GM21717 (cell line): Measurements from ENCODE around the gene PTPN1.
"Not testable (repeated sequence)": the region's sequence is repeated elsewhere in the genome, so short reads cannot be mapped to it uniquely, and the experiment has no call there.

Source experiments
- ATAC-seq: cut with Tn5 transposase; IDR thresholded peaks from one replicate; pipeline ENCODE4 v1.9.1; 2021; ENCODE audit warnings: mild to moderate bottlenecking, moderate library complexity; ENCODE audit not compliant: unreplicated experiment

The PTPN1 gene

GRCh38 chr20:50552979-50553378 is 42.8 kb downstream of the PTPN1 start:
- ATAC-seq = no peak

DNA sequence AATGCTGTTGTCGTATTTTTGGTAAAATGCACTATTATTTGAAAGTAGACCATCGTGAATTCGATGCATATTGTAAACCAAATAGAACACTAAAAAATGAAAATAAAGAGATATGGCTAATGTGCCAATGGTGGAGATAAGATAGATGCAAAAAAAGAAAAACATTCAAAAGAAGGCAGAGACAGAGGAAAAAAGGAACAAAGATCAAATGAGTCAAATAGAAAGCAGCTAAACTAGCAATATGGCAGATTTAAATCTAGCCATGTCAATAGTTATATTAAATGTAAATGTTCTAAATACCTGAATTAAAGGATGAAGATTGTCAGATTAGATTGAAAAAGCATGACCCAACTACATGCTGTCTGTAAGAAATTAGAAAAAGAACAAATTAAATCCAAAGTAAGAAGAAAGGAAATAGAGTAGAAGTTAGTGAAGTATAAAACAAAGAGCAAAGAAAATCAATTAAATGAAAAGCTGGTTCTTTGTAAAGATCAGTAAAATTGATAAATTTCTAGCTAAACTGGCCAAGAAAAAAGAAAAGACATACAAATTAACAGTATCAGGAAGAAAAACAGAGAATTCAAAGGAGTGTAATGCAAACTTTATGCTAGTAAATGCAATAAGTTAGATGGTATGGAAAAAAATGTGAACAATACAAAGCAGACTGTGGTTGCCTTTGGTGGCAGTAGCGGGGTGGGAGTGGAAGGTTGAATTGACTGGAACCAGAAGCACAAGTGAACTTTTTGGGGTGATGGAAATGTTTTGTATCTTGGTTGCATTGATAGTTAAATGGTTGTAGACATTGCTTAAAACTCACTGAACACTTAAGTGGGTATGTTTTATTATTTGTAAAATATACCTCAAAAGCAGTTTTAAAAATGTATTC is 44.8 kb downstream of the PTPN1 start:
- no peak for ATAC-seq

DNA sequence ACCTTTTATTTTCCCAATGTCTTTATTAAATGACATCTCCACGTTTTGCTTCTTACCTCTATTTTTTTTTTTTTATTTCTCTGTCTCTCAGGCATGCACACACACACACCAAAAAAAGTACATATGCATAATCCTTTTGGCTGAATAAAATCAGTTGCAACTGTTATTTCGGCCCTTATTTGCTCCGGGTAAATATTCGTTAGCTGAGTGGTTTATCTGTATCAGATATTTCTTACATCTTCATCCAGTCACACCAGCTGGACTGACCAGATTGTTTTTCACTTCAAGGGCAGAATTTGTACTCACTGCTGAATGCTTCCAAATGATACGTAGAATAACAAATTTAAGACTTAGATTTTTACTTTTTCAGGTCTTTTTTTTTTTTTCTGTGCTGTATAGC is 45.5 kb downstream of the PTPN1 start:
- ATAC-seq = no peak

- ATAC-seq = no peak
Observed at GRCh38 chr20:50557549-50558134, 47.5 kb downstream of the PTPN1 start.

DNA sequence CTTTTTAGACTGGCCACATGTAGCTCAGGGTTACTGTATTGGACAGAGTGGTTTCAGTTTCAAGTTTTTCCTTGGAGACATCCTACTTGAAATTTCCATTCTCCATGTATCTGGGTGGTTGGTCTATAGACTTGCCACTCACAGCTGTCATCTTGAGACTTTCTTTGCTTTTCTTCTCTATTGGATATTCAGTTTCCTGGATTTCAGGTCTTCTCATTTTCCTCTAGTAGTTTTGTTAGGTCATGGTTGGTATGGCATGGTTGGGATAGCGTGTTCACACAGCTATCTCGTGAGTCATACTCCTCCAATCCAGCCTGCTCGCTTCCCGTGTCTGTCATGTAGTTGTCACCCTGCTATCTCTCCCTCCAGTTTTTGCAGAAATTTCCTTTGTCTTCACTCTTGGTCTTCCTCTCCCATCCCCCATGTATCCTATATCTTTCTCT is 48.3 kb downstream of the PTPN1 start:
- ATAC-seq = no peak

DNA sequence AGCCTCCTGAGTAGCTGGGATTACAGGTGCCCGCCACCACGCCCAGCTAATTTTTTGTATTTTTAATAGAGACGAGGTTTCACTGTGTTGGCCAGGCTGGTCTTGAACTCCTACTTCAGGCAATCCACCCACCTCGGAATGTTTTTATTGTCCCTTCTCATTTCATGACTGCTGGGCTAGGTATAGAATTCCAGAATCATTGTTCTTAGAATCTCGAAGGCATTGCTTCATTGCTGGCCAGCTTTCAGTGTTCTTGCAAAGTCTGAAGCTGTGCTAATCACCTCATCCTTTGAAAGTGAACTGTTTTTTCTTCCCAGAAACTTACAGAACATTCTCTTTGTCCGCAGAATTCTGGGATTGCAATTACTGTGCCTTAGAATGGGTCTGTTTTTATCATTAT is 49.0 kb downstream of the PTPN1 start:
- no peak for ATAC-seq

DNA sequence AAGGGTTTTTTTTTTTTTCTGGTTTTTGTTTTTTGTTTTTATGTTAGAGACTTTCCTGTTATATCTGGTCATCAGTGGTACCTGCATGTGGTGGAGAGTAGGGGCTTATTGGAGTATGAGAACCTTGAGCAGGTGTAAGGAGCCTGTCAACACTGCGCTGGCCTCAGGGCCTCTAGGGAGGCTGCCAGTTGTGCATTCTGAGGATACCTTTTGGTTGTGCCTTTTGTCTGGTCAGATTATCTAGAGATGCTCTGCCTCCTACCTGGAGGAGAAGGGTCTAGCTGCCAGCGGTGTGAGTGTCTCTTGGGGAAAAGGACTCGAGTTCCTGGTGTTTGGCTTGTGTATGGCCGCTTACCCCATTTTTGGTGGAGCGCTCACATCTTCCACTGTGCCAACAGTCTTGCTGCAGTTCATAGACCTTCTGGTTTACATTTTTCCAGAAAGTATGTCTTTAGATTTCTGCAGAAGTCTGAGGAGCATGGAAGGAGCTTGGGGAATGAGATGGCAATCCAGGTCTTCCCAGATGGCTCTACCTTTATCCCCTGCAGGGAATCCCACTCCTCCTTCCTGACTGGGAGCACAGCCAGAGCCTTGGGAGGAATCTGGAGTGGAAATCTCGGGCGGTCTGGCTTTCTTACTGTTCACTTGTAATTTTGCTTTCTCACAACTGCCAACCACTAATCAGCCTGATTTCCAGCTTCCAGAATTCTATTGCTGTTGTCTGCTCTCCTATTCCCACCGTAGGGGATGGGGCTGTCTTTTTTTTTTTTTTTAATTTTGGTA is 49.9 kb downstream of the PTPN1 start:
- no peak for ATAC-seq

DNA sequence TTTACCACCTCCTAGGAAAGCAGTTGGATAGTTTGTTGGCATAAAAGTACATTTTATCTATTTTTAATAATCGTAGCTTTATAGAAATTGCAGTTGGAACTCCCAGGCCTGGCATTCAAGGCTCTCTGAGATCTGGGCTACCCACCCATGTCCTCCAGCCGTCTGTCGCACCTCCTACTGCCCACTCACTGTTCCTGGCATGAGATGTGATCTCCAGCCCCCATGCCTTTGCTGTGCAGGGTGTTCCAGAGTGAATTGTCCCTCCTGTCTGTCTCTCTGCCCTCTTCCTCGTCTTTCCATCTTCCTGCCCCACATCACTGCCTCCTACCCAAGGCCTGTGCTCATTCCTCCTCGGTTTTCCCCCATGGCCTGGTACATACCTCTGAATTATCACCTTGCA is 50.7 kb downstream of the PTPN1 start:
- ATAC-seq = no peak

DNA sequence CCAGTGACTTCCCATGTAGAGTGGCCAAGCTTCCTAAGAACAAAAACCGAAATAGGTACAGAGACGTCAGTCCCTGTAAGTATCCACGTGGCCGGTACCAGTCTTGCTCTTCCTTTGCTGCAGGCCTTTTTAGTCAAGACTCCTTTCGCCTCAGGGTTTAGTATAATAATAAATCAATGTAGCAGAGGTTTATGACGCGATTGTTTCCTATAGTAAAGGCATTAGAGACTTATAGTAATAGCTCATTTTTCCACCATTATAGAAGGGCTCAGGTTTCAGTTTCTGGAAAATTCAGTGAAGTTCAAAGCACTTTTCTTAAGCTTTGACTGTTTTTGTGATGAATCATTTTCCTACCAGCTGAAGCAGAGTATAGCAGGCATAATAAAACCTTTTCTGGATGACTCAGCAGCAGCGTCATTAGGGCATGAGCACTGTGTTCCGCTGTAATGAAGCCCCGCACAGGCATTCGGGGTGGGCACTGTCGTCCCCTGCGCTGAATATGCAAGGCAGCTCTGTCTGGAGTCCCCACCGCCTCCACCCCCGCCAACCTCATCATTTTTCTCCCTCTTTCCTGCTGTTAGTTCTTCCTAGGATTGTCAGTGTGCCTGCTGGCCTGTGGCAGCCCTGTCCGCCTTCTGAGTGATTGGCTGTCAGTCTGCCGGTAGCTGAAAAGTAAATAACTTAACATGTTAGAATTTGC is 51.3 kb downstream of the PTPN1 start:
- no peak for ATAC-seq

DNA sequence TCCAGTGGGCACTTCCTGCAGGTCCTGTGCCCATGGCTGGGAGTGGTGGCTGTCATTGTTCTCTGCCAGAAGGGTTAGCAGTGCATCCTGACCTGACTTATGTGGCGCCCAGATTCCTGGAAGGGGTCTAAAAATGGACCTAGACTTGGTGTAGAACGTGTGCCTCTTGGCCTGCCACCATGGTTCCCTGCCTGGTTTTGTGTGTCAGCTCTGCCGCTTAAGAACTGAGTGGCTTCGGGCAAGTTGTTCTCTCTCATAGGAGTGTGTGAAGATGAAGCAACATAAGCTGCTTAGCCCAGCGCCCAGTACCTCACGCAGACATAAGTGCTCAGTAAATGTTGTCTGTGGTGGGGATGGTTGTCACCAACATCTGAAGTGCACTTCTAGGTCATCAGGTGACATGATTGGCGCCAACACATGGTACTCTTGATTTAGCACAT is 52.1 kb downstream of the PTPN1 start:
- ATAC-seq = no peak

GRCh38 chr20:50563133-50563944 is 53.2 kb downstream of the PTPN1 start:
- no peak for ATAC-seq

DNA sequence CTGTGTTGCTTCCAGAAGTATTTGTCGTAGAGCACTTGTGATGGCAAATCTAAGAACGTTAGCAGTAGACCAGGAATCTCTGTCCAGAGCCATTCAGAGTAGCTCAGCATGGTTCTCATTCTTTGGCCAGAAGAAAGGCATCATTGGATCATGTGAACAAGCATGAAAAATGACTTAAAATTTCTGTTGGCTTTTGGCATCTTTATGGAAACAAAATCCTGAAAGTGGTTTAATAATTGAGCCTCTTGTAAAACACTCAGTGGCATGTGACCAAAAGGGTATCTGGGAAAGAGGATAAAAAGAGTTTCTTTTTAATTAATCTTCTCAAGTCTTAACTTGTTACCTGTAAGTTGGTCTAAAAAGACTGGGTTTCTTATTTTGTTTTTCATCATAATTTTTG is 55.2 kb downstream of the PTPN1 start:
- no peak for ATAC-seq

DNA sequence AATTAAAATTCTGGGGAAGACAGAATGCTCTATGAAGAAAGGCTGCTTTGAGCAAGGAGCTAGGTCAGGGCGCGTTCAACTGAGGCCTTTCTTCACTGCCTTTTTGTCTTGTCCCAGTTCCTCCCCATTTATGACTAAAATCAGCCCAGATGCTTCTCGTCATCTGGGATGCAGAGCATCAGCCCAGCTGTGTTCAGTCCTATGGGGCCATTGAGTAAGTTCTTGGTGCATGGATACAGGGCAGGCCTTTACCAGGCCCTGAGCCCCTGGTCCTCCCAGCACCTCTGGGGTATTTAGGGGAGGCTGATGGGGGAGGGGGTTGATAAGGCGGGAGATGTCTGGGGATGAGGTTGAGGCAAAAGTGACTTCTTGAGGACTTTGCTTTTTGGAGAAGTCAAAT is 55.7 kb downstream of the PTPN1 start:
- ATAC-seq = no peak

GRCh38 chr20:50567860-50568548 is 57.8 kb downstream of the PTPN1 start:
- no peak for ATAC-seq

- no peak for ATAC-seq
Observed at GRCh38 chr20:50568549-50568942, 58.4 kb downstream of the PTPN1 start.

GRCh38 chr20:50569487-50569863 is 59.3 kb downstream of the PTPN1 start:
- not testable (repeated sequence) for ATAC-seq

- ATAC-seq = peak; percentile 67
Observed at GRCh38 chr20:50569864-50570836, 60.0 kb downstream of the PTPN1 start.

- ATAC-seq = no peak
Observed at GRCh38 chr20:50571466-50571865, 61.3 kb downstream of the PTPN1 start.
